Fibroblast of skin of left biceps (primary cell): ENCODE results near the gene SPAG6.

Experiments used
- DNase-seq, 2 experiments: peaks; one replicate each; pipeline ENCODE4 v3.0.0-alpha.2; 2013; ENCODE audit warnings: low read depth in 2 of 2

The SPAG6 gene

GRCh38 chr10:22460101-22460500 lies 114.8 kb downstream of the SPAG6 start:
- no peak for DNase-seq

- DNase-seq: no peak
Observed at GRCh38 chr10:22460531-22461403, 115.5 kb downstream of the SPAG6 start.

- no peak for DNase-seq
Observed at GRCh38 chr10:22461891-22462290, 116.6 kb downstream of the SPAG6 start.

- no peak for DNase-seq
Observed at GRCh38 chr10:22463255-22463654, 118.0 kb downstream of the SPAG6 start.

GRCh38 chr10:22464966-22465629 lies 119.8 kb downstream of the SPAG6 start:
- DNase-seq: no peak

GRCh38 chr10:22466763-22467334 lies 121.6 kb downstream of the SPAG6 start:
- no peak for DNase-seq
